Measurements from ENCODE around the gene ITPRIP.

Gene ITPRIP

GRCh38 chr10:104325436-104326435, 12.5 kb downstream of the ITPRIP start:
- DNase-seq (ENCODE audit: low spot score), result no peak

GRCh38 chr10:104324931-104325330, 13.3 kb downstream of the ITPRIP start:
- DNase-seq (ENCODE audit: low spot score), result no peak

DNA sequence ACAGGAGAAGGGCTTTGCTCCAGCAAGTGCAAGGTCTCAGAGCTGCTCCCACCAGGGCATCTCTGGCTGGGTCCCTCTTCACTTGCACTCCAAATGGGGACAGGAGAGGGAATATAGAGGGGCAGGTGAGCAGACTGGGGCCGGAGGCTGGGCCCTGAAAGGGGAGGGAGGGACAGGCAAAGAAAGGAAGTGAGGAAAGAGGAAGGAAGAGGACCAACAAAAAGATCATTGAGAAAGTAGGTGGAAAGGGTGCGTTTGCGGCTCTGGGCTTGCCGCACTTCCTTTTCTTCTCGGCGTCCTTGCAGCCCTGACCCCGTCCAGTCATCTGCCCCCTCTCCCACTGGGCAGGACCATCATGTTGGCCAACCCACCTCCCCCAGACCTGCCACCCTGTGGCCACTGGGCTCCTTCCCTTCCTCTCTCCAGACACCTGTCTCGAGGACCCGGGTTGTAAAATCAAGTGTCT, 14.0 kb downstream of the ITPRIP start:
- DNase-seq (ENCODE audit: low spot score), result no peak

GRCh38 chr10:104323760-104324201, 14.5 kb downstream of the ITPRIP start:
- no peak for DNase-seq (ENCODE audit: low spot score)

- DNase-seq (ENCODE audit: low spot score), result no peak
These were observed 15.2 kb downstream of the ITPRIP start for GRCh38 chr10:104323085-104323484.

DNA sequence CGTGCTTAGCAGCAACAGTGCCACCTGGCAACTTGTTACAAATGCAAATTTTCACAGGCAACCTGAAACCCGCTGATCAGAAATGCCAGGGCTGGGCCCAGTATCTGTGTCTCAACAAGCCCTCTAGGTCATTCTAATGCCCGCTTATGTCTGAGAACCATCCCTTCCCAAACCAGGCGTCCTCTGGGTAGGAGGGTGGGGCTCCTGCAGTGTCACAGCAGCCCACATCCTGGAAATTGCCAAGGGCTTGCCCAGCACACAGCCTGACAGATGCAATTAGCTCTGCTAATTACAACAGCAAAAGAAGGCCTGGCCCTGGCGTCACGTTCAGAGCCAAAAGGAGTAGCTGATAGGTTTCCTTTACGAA, 15.9 kb downstream of the ITPRIP start:
- no peak for DNase-seq (ENCODE audit: low spot score)

GRCh38 chr10:104321725-104322415, 16.4 kb downstream of the ITPRIP start:
- DNase-seq (ENCODE audit: low spot score), result no peak

- no peak for DNase-seq (ENCODE audit: low spot score)
These were observed 17.0 kb downstream of the ITPRIP start for GRCh38 chr10:104321226-104321625.

DNA sequence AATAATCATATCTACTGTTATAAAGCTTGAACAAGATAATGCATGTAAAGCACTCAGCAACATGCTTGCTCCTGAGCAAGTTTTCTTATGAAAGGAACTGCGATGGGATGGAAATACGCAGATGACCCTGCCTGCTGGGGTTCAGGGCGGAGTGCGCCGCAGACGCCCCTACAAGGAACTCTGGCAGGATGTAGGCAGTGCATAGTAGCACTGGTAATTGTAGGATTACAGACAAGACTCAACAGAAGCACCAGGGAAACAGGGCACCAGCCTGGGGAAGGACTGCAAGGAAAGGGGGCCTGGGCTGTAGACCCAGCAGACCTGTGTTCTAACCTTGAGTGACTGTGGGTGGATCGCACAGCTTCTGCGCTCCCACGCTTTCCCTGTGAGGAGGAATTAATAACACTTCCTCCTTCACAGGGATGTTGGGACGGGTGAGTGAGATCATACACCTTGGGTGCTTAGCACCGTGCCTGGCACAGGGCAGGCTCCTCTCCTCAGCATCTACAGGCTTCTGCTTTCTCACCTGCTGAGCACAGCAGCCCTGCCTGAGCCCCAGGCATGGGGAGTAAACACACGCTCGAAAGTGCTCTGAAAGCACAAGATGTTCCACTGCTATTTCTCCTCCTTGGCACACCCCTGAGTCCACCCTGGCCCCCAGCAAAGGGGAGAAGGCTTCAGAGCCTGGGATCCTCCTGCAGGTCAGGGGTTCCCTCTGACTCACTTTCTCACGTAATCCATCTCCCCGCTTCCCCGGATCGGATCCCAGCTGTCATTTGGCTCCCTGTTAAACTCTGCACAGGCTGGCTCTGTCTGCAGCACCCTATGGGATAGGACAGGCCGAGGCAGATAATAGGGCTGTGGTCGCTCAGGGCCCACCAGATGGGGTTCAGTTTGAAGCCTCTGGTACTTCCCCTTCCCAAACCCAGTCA, 19.2 kb downstream of the ITPRIP start:
- no peak for DNase-seq (ENCODE audit: low spot score)

DNA sequence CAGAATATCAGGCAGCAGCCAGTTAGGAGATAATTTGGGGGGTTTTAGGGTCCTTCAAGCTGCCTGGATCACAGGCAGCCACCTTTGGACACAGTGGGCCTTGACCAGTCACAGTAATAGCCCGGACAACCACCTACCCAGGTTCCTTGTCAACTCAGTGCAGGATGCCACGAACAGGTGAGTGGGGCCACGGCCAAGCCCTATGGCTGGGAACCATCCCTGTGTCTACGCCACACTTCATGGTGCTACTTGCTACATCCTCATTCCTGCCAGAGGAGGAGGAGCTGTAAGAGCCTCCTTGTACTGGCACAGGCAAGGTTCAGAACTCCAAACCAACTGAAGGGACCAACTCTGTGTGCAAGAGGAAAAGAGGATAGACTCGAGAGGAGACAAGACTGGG, 19.9 kb downstream of the ITPRIP start:
- DNase-seq (ENCODE audit: low spot score), result no peak

DNA sequence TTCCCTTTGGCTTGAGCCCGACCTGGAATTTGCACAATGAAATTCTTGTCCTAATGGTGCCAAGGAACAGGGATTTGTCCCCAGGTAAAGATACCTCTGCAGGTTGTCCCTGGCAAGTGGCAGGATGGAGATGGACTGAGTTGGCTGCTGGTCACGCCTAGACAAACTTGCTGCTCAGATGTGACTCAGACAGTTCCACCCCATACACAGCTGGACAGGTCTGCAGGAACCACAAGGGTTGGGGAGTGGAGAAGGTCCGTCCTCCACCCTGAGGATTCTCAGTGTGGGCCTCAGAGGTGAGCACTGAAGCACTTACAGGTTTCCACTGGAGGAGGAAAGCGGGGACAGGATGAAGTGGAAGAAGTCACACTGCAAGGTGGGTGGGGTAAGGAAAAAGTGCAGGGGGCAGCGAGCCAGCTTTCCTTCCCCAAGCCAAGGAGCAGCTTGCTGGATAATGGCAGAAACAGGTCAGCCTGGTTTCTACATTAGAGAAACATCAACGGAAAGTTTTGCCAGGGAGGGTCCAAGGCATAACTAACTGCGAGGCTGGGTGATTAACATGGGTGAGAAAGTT, 20.5 kb downstream of the ITPRIP start:
- DNase-seq (ENCODE audit: low spot score), result no peak

DNA sequence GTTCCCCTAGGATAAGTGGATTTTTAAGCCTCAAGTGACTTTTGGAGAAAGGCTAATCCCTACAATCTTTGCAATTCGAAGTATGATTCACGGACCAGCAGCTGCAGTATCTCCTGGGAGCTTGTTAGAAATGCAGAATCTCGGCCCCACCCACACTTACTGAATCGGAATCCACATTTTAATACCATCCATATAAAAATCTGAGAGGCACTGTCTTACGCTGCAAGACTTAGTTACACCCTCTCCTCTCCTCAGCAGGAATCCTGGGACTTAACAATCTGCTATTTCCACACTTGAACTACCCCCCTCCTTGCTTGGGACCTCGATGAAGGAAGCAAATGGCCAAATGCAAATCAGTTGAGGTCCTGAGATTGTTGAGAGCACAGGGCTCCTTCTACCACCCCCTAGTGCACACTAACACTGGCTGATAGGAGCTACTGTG, 21.0 kb downstream of the ITPRIP start:
- peak; percentile 62 for DNase-seq (ENCODE audit: low spot score)

GRCh38 chr10:104316321-104317099, 21.8 kb downstream of the ITPRIP start:
- DNase-seq (ENCODE audit: low spot score), result no peak

DNA sequence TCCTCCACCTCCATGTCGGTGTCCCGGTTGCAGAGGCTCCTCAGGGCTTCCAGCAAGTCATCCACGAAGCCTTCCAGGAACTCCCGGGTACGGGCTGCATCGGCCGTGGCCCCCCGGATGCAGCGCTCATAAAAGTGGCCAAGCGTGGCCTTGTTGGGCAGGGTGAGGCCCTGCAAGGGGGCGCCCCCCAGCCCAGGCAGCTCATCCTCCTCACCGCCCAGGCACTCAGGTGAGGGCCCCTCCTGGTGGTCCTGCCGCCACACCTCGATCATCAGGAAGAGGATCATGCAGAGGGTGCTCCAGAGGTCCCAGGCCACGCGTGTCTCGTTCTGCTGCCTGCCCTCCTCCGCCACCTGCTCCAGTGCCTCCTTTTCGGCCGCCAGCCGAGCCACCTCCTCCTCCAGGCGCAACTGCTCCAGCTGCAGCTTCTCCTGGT, 22.8 kb downstream of the ITPRIP start:
- no peak for DNase-seq (ENCODE audit: low spot score)

GRCh38 chr10:104314591-104315485, 23.4 kb downstream of the ITPRIP start:
- DNase-seq (ENCODE audit: low spot score), result no peak

DNA sequence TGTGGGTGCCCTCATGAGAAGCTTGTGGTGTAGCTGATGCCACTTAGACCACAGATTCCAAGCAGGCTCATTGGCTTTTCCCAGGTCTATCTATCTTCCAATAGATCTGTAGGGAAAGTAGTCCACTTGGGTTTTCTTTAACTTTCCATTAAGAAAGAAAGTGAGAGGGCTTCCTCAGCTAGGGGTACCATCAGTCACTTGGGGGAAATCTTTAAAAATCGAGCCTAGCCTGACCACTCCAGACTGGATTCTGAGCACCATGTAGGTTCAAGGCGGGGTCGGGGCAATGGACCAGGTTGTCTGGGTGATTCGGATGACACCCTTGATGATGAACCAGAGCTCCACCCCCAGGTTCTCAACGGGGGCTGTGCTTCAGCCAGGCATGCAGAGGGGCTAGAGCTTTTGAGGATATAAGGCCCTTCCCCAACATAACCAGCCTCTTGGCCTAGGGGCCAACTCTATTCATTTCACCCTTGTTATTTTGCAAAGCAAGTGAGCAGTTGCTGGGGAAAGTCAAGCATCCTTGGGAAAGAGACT, 27.0 kb downstream of the ITPRIP start:
- DNase-seq (ENCODE audit: low spot score), result no peak

DNA sequence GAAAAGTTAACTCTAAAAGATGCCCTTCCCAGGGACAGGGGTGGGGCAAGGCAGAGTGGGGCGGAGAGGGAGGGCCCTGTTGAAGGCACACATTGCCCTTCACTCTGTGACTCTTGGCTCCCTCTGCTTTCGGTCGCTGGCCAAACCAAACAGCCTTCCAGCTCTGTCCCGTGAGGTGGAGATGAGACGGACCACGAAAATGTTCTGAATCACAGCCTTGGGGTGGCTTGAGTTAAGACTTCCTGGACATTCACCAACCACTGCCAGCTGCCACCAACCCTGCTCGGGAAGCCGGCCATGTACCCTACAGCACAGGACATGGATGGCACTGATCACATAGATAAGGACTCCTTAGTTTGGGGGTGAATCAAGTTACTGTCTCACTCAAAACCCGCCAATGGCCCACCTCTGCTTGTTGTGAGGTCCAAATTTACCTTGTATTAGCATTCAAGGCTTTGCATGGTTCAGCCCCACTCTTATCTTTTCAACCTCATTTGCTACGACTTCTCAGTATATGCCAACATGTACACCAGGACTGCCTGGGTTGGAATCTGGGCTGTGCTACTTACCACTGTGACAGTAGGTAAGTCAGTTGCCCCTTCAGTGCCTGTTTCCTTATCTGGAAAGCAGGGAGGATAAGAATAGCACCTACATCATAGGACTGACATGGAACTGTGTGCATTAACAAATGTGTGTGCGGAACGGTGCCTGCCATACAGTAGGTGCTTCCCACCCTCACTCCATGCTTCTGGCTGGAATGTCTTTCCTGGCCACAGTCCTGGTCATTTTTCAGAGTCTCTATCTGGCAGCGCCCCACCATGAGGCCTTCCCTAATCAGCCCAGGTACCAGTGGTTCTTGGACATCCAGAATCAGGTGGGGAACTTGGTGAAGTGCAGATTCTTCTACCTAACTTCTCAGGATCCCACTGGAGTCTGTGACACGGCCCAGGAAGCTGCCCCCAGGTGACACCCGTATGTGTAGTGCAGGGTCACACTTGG, 28.0 kb downstream of the ITPRIP start:
- peak; percentile 87 for DNase-seq (ENCODE audit: low spot score)

DNA sequence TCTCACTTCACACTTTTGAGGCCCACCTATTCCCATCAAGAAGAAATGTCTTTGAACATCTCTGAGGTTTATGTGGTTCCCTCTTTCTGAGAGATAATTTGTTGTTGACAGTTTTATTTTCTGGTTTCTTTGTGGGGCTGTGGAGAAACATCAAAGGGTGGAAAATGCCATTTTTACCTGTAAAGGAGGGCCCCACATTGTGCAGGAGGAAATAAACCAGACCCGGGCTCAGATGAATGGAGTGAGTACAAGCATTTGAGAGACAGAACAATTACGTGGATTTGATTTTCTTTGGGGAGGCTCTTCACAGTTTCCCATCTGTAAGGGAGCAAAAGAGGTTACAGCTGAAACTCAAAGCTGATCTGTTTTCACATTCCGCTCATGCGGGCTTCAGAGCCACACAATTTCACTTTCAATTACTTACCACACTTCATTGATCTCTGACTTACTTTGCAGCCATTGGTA, 29.8 kb downstream of the ITPRIP start:
- DNase-seq (ENCODE audit: low spot score), result no peak
